ENCODE data around the gene CST6.
A peak's percentile ranks its signal among the peaks of the same experiment; 100 is the strongest.

Gene CST6

DNA sequence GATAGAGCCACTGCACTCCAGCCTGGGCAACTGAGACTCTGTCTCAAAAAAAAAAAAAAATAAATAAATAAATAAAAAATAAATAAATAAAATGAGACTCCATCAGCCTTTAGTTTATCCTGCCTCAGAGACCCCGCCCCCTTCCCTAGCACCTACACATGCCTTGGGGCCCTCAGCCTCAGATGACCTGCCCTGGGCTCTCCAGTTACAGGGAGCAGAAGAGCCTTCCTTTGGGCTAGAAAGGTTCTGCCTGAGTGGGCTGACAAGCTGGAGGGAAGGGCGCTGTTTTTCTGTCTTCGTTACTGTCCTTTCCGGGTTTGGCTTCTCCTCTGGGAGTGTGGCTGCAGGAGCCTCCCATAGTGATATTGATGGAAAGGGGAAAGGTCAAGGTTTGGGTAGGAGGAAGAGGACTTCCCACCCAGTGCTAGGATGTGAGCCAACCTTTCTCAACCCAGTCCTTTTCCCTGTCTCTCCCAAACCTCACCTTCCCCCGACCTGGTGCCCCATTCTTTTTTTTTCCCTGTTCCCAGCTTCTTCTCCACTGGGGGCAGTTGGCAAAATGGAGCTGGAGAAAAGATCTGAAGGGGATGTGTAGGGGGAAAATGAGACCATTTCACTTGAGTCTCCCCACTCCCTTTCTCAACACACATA, 38.9 kb downstream of the CST6 start:
- Histone ChIP-seq H3K36me3 (ENCODE audit: control insufficient read depth, insufficient read depth, low read length) (peaks cover 17% of the 10 kb centered on the region), H3K4me1 (ENCODE audit: control insufficient read depth, insufficient read depth, low read length) (peaks cover 19% of the 10 kb centered on the region), H3K27me3 (ENCODE audit: control insufficient read depth, insufficient read depth, low read length) (no peaks in the 10 kb centered on the region; the same call in 1 of the 2 replicates), H3K9ac (ENCODE audit: low read length) (peak overlapping the region; percentile 99), H3K4me3 (ENCODE audit: low read depth, low read length) (peak overlapping the region; percentile 98), H3K9me3 (ENCODE audit: control insufficient read depth, insufficient read depth, low read depth, low read length) (no peaks in the 10 kb centered on the region), H3K27ac (ENCODE audit: low read depth, low read length) (peak overlapping the region; percentile 82; the same call in 1 of the 2 replicates)

DNA sequence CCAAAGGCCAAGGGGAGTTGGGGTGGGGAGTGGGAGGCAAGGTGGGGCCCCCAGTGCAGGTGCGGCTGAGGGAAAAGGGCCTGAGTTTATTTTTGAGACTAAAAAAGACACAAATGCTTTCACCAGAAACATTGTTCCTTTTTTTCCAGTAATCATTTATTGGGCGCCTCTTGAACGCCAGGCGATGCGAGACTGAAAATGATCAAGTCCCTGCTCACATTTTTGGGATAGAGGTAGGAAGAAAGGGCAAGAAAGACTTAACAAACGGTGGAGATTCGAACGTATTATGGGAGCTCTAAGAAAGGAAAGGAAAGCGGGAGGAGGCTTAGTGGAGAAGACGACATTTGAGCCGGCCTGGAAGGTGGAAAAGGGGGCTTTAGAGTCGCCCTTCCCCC, 39.6 kb downstream of the CST6 start:
- peak overlapping the region; percentile 82 for H3K27ac ChIP-seq (ENCODE audit: low read depth, low read length)
- H3K9ac ChIP-seq (ENCODE audit: low read length), result peak overlapping the region; percentile 99
- H3K4me3 ChIP-seq (ENCODE audit: low read depth, low read length), result peak overlapping the region; percentile 98
- H3K36me3 ChIP-seq (ENCODE audit: control insufficient read depth, insufficient read depth, low read length), result peaks cover 22% of the 10 kb centered on the region
- H3K9me3 ChIP-seq (ENCODE audit: control insufficient read depth, insufficient read depth, low read depth, low read length), result no peaks in the 10 kb centered on the region
- no peaks in the 10 kb centered on the region; the same call in 1 of the 2 replicates for H3K27me3 ChIP-seq (ENCODE audit: control insufficient read depth, insufficient read depth, low read length)
- peaks cover 19% of the 10 kb centered on the region for H3K4me1 ChIP-seq (ENCODE audit: control insufficient read depth, insufficient read depth, low read length)

- no peaks in the 10 kb centered on the region; the same call in 1 of the 2 replicates for H3K27me3 ChIP-seq (ENCODE audit: control insufficient read depth, insufficient read depth, low read length)
- peak within 1 kb of the TSS; percentile 99 for H3K9ac ChIP-seq (ENCODE audit: low read length)
- no peaks in the 10 kb centered on the region for H3K9me3 ChIP-seq (ENCODE audit: control insufficient read depth, insufficient read depth, low read depth, low read length)
- peak within 1 kb of the TSS; percentile 90 for H3K27ac ChIP-seq (ENCODE audit: low read depth, low read length)
- H3K36me3 ChIP-seq (ENCODE audit: control insufficient read depth, insufficient read depth, low read length), result peaks cover 29% of the 10 kb centered on the region
- H3K4me3 ChIP-seq (ENCODE audit: low read depth, low read length), result peak within 1 kb of the TSS; percentile 98
- H3K4me1 ChIP-seq (ENCODE audit: control insufficient read depth, insufficient read depth, low read length), result peaks cover 19% of the 10 kb centered on the region
Measured at GRCh38 chr11:66051766-66052663, 40.2 kb downstream of the CST6 start, which contains the start of gene SF3B2. Gene SF3B2, plus strand, starts transcription at chr11:66052364. Its CDS starts 21 bp downstream, at chr11:66052385.

- Histone ChIP-seq H3K4me1 (ENCODE audit: control insufficient read depth, insufficient read depth, low read length) (peaks cover 19% of the 10 kb centered on the region), H3K27ac (ENCODE audit: low read depth, low read length) (peak overlapping the region; percentile 90), H3K9ac (ENCODE audit: low read length) (peak overlapping the region; percentile 99), H3K9me3 (ENCODE audit: control insufficient read depth, insufficient read depth, low read depth, low read length) (no peaks in the 10 kb centered on the region), H3K4me3 (ENCODE audit: low read depth, low read length) (peak overlapping the region; percentile 98), H3K36me3 (ENCODE audit: control insufficient read depth, insufficient read depth, low read length) (peaks cover 35% of the 10 kb centered on the region), H3K27me3 (ENCODE audit: control insufficient read depth, insufficient read depth, low read length) (no peaks in the 10 kb centered on the region; the same call in 1 of the 2 replicates)
Measured at GRCh38 chr11:66052664-66052982, 40.8 kb downstream of the CST6 start.

DNA sequence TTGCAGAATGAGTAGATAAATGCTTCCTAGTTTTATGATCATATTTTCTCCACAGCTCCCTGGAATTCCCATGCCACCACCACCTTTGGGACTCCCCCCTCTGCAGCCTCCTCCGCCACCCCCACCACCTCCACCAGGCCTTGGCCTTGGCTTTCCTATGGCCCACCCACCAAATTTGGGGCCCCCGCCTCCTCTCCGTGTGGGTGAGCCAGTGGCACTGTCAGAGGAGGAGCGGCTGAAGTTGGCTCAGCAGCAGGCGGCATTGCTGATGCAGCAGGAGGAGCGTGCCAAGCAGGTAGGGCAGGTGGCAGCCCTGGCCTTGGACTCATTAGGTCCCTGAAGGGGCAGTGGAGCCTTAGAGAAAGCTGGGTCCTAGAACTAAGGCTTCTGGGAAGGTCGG, 43.2 kb downstream of the CST6 start:
- Histone ChIP-seq H3K4me1 (ENCODE audit: control insufficient read depth, insufficient read depth, low read length) (peaks cover 15% of the 10 kb centered on the region), H3K36me3 (ENCODE audit: control insufficient read depth, insufficient read depth, low read length) (peaks cover 57% of the 10 kb centered on the region), H3K27ac (ENCODE audit: low read depth, low read length) (no peak overlapping the region), H3K9me3 (ENCODE audit: control insufficient read depth, insufficient read depth, low read depth, low read length) (no peaks in the 10 kb centered on the region), H3K9ac (ENCODE audit: low read length) (no peak overlapping the region), H3K27me3 (ENCODE audit: control insufficient read depth, insufficient read depth, low read length) (no peaks in the 10 kb centered on the region), H3K4me3 (ENCODE audit: low read depth, low read length) (no peak overlapping the region)

- Histone ChIP-seq H3K9me3 (ENCODE audit: control insufficient read depth, insufficient read depth, low read depth, low read length) (no peaks in the 10 kb centered on the region), H3K27me3 (ENCODE audit: control insufficient read depth, insufficient read depth, low read length) (no peaks in the 10 kb centered on the region), H3K4me3 (ENCODE audit: low read depth, low read length) (no peak overlapping the region), H3K9ac (ENCODE audit: low read length) (no peak overlapping the region), H3K36me3 (ENCODE audit: control insufficient read depth, insufficient read depth, low read length) (peaks cover 72% of the 10 kb centered on the region), H3K4me1 (ENCODE audit: control insufficient read depth, insufficient read depth, low read length) (peaks cover 6% of the 10 kb centered on the region), H3K27ac (ENCODE audit: low read depth, low read length) (no peak overlapping the region)
Measured at GRCh38 chr11:66056501-66056900, 44.7 kb downstream of the CST6 start.

DNA sequence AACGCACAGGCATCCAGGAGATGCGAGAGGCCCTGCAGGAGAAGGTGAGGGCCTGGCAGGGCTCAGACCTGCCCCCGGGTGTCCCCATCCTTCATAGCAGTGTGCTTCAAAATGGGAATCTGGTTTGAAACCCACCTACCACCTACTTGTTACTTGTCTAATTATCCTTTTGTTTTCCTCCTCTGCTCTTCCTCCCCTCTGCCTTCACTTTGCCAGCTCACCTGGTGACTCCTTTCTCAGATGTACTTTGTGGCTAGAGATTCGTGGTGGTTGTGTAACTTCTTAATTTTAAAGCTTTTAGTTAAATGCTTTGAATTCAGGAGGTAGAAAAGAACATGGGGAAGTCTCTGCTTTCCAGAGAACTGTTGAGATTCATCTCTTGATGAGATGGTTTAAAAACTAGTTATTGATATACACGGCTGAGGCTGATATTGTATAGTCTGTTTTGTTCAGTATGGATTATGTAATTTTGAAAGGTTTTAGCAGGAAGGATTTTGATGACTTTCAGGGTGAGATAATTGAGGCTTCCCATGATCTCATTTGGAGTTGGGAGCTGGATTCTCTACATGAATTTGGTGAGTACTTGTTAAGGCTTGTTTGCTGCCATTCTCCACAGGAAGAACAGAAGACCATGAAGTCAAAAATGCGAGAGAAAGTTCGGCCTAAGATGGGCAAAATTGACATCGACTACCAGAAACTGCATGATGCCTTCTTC, 48.3 kb downstream of the CST6 start:
- Histone ChIP-seq H3K27me3 (ENCODE audit: control insufficient read depth, insufficient read depth, low read length) (no peaks in the 10 kb centered on the region), H3K36me3 (ENCODE audit: control insufficient read depth, insufficient read depth, low read length) (peaks cover 95% of the 10 kb centered on the region), H3K4me3 (ENCODE audit: low read depth, low read length) (no peak overlapping the region), H3K27ac (ENCODE audit: low read depth, low read length) (no peak overlapping the region), H3K9me3 (ENCODE audit: control insufficient read depth, insufficient read depth, low read depth, low read length) (no peaks in the 10 kb centered on the region), H3K4me1 (ENCODE audit: control insufficient read depth, insufficient read depth, low read length) (no peaks in the 10 kb centered on the region), H3K9ac (ENCODE audit: low read length) (no peak overlapping the region)

GRCh38 chr11:66061268-66061667, 49.5 kb downstream of the CST6 start:
- no peak overlapping the region for H3K27ac ChIP-seq (ENCODE audit: low read depth, low read length)
- no peaks in the 10 kb centered on the region for H3K9me3 ChIP-seq (ENCODE audit: control insufficient read depth, insufficient read depth, low read depth, low read length)
- no peaks in the 10 kb centered on the region for H3K27me3 ChIP-seq (ENCODE audit: control insufficient read depth, insufficient read depth, low read length)
- H3K4me3 ChIP-seq (ENCODE audit: low read depth, low read length), result no peak overlapping the region
- H3K36me3 ChIP-seq (ENCODE audit: control insufficient read depth, insufficient read depth, low read length), result peaks cover 96% of the 10 kb centered on the region
- no peak overlapping the region for H3K9ac ChIP-seq (ENCODE audit: low read length)
- no peaks in the 10 kb centered on the region for H3K4me1 ChIP-seq (ENCODE audit: control insufficient read depth, insufficient read depth, low read length)

DNA sequence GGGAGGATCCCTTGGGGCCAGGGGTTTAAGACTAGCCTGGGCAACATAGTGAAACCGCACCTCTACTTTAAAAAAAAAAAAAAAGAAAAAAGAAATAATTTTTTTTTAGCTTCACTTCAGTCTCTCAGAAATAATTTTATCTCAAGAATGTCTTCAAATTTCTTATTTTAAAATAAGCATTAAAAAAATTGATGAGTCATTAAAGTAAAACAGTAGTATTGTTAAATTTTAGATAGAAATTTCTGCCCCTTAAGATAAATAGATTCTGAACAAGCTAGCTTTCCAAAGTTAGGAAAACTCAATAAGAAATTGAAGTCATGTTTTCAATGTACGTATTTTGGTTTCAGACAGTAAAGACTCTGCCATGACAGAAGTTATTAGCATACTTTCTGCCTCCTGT, 50.6 kb downstream of the CST6 start:
- peaks cover 96% of the 10 kb centered on the region for H3K36me3 ChIP-seq (ENCODE audit: control insufficient read depth, insufficient read depth, low read length)
- H3K4me3 ChIP-seq (ENCODE audit: low read depth, low read length), result no peak overlapping the region
- H3K4me1 ChIP-seq (ENCODE audit: control insufficient read depth, insufficient read depth, low read length), result no peaks in the 10 kb centered on the region
- no peaks in the 10 kb centered on the region for H3K27me3 ChIP-seq (ENCODE audit: control insufficient read depth, insufficient read depth, low read length)
- H3K27ac ChIP-seq (ENCODE audit: low read depth, low read length), result no peak overlapping the region
- no peak overlapping the region for H3K9ac ChIP-seq (ENCODE audit: low read length)
- no peaks in the 10 kb centered on the region for H3K9me3 ChIP-seq (ENCODE audit: control insufficient read depth, insufficient read depth, low read depth, low read length)
